NCI-H526 treated with DMSO at 0.1 percent for 48 hours (cell line): Measurements from ENCODE around the gene BNIP5.

Experiments
- DNase-seq: peaks from one replicate; lab custom pipeline; 2025; lab: John Stamatoyannopoulos, UW

BNIP5 gene

GRCh38 chr6:36323062-36323461 lies 13.6 kb downstream of the BNIP5 start:
- no peak for DNase-seq

- no peak for DNase-seq
Measured at GRCh38 chr6:36322591-36322990, 14.1 kb downstream of the BNIP5 start.

- no peak for DNase-seq
Measured at GRCh38 chr6:36320475-36320874, 16.2 kb downstream of the BNIP5 start.

- DNase-seq: no peak
Measured at GRCh38 chr6:36319821-36320220, 16.9 kb downstream of the BNIP5 start.

- DNase-seq: peak; percentile 77
Measured at GRCh38 chr6:36319436-36319762, 17.3 kb downstream of the BNIP5 start.

- no peak for DNase-seq
Measured at GRCh38 chr6:36318690-36319435, 17.8 kb downstream of the BNIP5 start.

- DNase-seq: no peak
Measured at GRCh38 chr6:36317623-36318022, 19.1 kb downstream of the BNIP5 start.

- DNase-seq: no peak
Measured at GRCh38 chr6:36315921-36316320, 20.8 kb downstream of the BNIP5 start.

- DNase-seq: peak; percentile 79
Measured at GRCh38 chr6:36314221-36315014, 22.3 kb downstream of the BNIP5 start.

- DNase-seq: peak; percentile 95
Measured at GRCh38 chr6:36313649-36313936, 23.1 kb downstream of the BNIP5 start.

GRCh38 chr6:36312854-36313648 lies 23.6 kb downstream of the BNIP5 start:
- peak; percentile 99 for DNase-seq

- DNase-seq: no peak
Measured at GRCh38 chr6:36309900-36310299, 26.8 kb downstream of the BNIP5 start.

GRCh38 chr6:36309203-36309602 lies 27.5 kb downstream of the BNIP5 start:
- DNase-seq: peak; percentile 80

GRCh38 chr6:36308514-36308913 lies 28.2 kb downstream of the BNIP5 start:
- DNase-seq: no peak

GRCh38 chr6:36306375-36306774 lies 30.3 kb downstream of the BNIP5 start:
- no peak for DNase-seq

- DNase-seq: no peak
Measured at GRCh38 chr6:36305885-36306284, 30.8 kb downstream of the BNIP5 start.

- DNase-seq: peak; percentile 86
Measured at GRCh38 chr6:36302227-36302976, 34.3 kb downstream of the BNIP5 start.

GRCh38 chr6:36301781-36302180 lies 34.9 kb downstream of the BNIP5 start:
- DNase-seq: no peak

- no peak for DNase-seq
Measured at GRCh38 chr6:36301085-36301658, 35.5 kb downstream of the BNIP5 start.

GRCh38 chr6:36298027-36298426 lies 38.7 kb downstream of the BNIP5 start:
- DNase-seq: no peak

GRCh38 chr6:36297511-36297910 lies 39.2 kb downstream of the BNIP5 start:
- no peak for DNase-seq

- no peak for DNase-seq
Measured at GRCh38 chr6:36297051-36297450, 39.6 kb downstream of the BNIP5 start.
